HFFc6 (cell line): Measurements from ENCODE around the gene ACOXL. TPM values are rescaled to one million over a fixed set of nuclear protein-coding genes. Genes with fewer than 3 reads are reported as not detected.

Experiments
- DNase-seq: peaks from one replicate; pipeline ENCODE4 v3.0.0-alpha.2; 2018
- H3K27ac Mint-ChIP-seq: 2 replicates; pipeline ENCODE4 v1.8.0; 2020; ENCODE audit warnings: mild to moderate bottlenecking, mixed read lengths
- H3K27me3 Mint-ChIP-seq: 2 replicates; pipeline ENCODE4 v1.8.0; 2021; ENCODE audit warnings: mild to moderate bottlenecking, moderate library complexity, mixed read lengths; ENCODE audit not compliant: insufficient read depth
- H3K36me3 Mint-ChIP-seq: 2 replicates; pipeline ENCODE4 v1.8.0; 2021; ENCODE audit warnings: low read depth, mixed read lengths
- H3K4me1 Mint-ChIP-seq: 2 replicates; pipeline ENCODE4 v1.8.0; 2020; ENCODE audit warnings: low read depth, mixed read lengths
- H3K4me3 Mint-ChIP-seq: 2 replicates; pipeline ENCODE4 v1.8.0; 2020; ENCODE audit warnings: mild to moderate bottlenecking, moderate library complexity, mixed read lengths
- H3K9me3 Mint-ChIP-seq: 2 replicates; pipeline ENCODE4 v1.8.0; 2020; ENCODE audit warnings: mild to moderate bottlenecking, mixed read lengths
- total RNA-seq, 6 experiments: library from RNA; stranded (reverse); fragmentation: NEBNext Ultra II Directional; extraction: Animal tissue kit (Norgen Biotek cat#: 25700); gene quantifications; 2 replicates in 1 of 6; 3 replicates in 5 of 6; pipeline ENCODE4 v1.2.3, GENCODE V29; 2021
- TF ChIP-seq, protein P1 (sequence below): fragments of 200-600 bp; sonication (generic); IDR thresholded peaks from 2 replicates; pipeline ENCODE4 v1.5.0; 2021; ENCODE audit warnings: antibody characterized with exemption, mild to moderate bottlenecking

ACOXL gene
- total RNA-seq, 6 experiments from 2014 or later = not detected

DNA sequence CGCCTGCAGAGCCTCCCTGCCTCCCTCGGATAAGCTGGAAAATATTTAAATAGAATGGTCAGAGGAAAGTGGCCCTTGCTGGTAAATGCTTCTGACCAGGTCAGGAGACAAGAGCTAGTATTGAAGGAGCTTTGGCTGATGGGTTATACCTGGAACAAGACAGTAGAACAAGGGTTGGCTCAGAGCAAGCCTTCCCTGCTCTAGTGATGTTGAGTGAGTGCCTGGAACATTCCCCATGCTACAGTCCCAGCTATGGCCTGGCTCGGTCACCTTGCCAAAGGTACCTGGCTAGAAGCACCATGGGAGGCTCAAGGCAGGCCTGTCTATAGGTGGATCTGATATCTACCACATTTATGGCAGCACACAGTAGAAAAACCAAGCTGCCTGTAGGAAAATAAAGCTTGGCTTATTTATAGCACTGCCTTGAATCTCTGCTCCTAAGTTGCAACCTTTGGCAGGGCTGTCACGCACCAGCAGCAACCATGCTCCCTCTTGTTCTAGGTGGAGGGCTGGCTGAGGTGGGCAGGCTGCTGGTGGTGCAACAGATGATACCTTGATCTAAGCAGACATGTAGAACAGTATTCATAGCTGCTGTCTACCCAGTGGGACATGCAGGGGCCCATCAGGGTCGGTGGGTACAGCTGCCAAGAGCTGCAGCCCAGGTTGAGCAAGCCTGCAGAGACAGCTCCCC is 321.6 kb downstream of the ACOXL start:
- no peaks in the 10 kb centered on the region for H3K4me1 Mint-ChIP-seq
- no peak for DNase-seq
- H3K4me3 Mint-ChIP-seq = no peak overlapping the region
- H3K27ac Mint-ChIP-seq = no peak overlapping the region
- H3K9me3 Mint-ChIP-seq = no peaks in the 10 kb centered on the region
- H3K27me3 Mint-ChIP-seq = peaks cover 41% of the 10 kb centered on the region
- no peaks in the 10 kb centered on the region for H3K36me3 Mint-ChIP-seq
- TF ChIP-seq, protein P1, sequence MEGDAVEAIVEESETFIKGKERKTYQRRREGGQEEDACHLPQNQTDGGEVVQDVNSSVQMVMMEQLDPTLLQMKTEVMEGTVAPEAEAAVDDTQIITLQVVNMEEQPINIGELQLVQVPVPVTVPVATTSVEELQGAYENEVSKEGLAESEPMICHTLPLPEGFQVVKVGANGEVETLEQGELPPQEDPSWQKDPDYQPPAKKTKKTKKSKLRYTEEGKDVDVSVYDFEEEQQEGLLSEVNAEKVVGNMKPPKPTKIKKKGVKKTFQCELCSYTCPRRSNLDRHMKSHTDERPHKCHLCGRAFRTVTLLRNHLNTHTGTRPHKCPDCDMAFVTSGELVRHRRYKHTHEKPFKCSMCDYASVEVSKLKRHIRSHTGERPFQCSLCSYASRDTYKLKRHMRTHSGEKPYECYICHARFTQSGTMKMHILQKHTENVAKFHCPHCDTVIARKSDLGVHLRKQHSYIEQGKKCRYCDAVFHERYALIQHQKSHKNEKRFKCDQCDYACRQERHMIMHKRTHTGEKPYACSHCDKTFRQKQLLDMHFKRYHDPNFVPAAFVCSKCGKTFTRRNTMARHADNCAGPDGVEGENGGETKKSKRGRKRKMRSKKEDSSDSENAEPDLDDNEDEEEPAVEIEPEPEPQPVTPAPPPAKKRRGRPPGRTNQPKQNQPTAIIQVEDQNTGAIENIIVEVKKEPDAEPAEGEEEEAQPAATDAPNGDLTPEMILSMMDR = no peak

- H3K4me3 Mint-ChIP-seq = no peak overlapping the region
- no peaks in the 10 kb centered on the region; the same call in 1 of the 2 replicates for H3K9me3 Mint-ChIP-seq
- TF ChIP-seq, protein P1 = no peak
- H3K4me1 Mint-ChIP-seq = no peaks in the 10 kb centered on the region
- DNase-seq = no peak
- peaks cover 41% of the 10 kb centered on the region for H3K27me3 Mint-ChIP-seq
- H3K36me3 Mint-ChIP-seq = no peaks in the 10 kb centered on the region
- H3K27ac Mint-ChIP-seq = no peak overlapping the region
Measured at GRCh38 chr2:111054791-111055691, 322.7 kb downstream of the ACOXL start.

GRCh38 chr2:111055735-111056134 is 323.4 kb downstream of the ACOXL start:
- H3K36me3 Mint-ChIP-seq = no peaks in the 10 kb centered on the region
- H3K4me1 Mint-ChIP-seq = no peaks in the 10 kb centered on the region
- TF ChIP-seq, protein P1 = no peak
- peaks cover 38% of the 10 kb centered on the region for H3K27me3 Mint-ChIP-seq
- no peak overlapping the region for H3K27ac Mint-ChIP-seq
- DNase-seq = no peak
- peaks cover 3% of the 10 kb centered on the region for H3K9me3 Mint-ChIP-seq
- no peak overlapping the region for H3K4me3 Mint-ChIP-seq

DNA sequence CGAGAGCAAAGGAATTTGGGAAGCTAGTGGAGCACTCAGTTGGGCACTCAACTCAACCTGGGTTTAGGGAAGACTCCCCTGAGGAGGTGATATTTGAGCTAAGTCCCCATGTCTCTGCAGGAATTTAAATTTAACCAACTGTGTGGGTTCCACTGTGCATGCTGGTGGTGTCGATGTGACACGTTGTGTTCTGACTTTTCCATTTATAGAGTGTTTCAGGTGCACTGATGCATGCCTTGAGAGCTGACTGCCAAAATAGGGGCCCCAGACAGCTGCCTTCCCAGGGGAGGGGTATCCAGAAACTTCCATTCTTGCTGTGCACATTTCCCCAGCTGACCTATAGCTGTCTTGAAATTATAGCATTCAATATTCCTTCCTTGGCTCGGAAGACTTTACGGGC is 324.7 kb downstream of the ACOXL start:
- Mint-ChIP-seq H3K9me3 (peaks cover 5% of the 10 kb centered on the region), H3K27ac (no peak overlapping the region), H3K4me1 (no peaks in the 10 kb centered on the region), H3K36me3 (no peaks in the 10 kb centered on the region), H3K27me3 (peaks cover 39% of the 10 kb centered on the region), H3K4me3 (no peak overlapping the region)
- TF ChIP-seq, protein P1 = no peak
- no peak for DNase-seq

DNA sequence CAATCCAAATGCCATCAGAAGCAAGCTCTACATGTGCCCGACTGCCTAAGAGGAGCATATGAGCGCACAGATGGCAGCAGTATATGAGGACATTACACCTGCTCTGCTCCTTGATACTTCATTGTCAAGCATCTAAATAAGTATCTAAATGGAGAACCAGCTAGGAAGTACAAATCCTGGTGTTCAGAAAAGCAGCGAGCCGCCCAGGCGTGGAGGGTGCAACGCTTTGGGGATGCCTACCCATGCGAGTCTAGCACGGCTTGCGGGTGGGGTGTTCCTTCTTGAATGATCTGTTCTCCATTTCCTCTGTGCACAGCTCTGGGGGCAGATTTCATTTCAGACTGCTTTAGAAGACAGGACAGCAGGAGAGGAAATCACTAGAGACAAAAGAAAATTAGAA is 325.3 kb downstream of the ACOXL start:
- H3K36me3 Mint-ChIP-seq = no peaks in the 10 kb centered on the region
- TF ChIP-seq, protein P1 = no peak
- H3K4me1 Mint-ChIP-seq = no peaks in the 10 kb centered on the region
- H3K4me3 Mint-ChIP-seq = no peak overlapping the region
- H3K9me3 Mint-ChIP-seq = peaks cover 5% of the 10 kb centered on the region
- H3K27me3 Mint-ChIP-seq = peaks cover 37% of the 10 kb centered on the region
- no peak overlapping the region for H3K27ac Mint-ChIP-seq
- DNase-seq = no peak
